Nephron progenitor cell (in vitro differentiated cells): Measurements from ENCODE around the gene ZBTB43.

ENCODE experiments used
- DNase-seq: peaks from one replicate; pipeline ENCODE4 v3.0.0; 2021
- H3K27ac Mint-ChIP-seq: 2 replicates; pipeline ENCODE4 v1.8.0; 2021; ENCODE audit warnings: mild to moderate bottlenecking, moderate library complexity, mixed read lengths
- H3K27me3 Mint-ChIP-seq: 2 replicates; pipeline ENCODE4 v1.8.0; 2021; ENCODE audit warnings: mild to moderate bottlenecking, low read depth, mixed read lengths; ENCODE audit not compliant: poor library complexity
- H3K36me3 Mint-ChIP-seq: 2 replicates; pipeline ENCODE4 v1.8.0; 2021; ENCODE audit warnings: low read depth, mixed read lengths
- H3K4me1 Mint-ChIP-seq: 2 replicates; pipeline ENCODE4 v1.8.0; 2021; ENCODE audit warnings: mixed read lengths
- H3K4me3 Mint-ChIP-seq: 2 replicates; pipeline ENCODE4 v1.8.0; 2021; ENCODE audit warnings: mild to moderate bottlenecking, moderate library complexity, mixed read lengths
- H3K9me3 Mint-ChIP-seq: 2 replicates; pipeline ENCODE4 v1.8.0; 2021; ENCODE audit warnings: mild to moderate bottlenecking, moderate library complexity, mixed read lengths
- CTCF ChIP-seq: fragments of 200-600 bp; sonication (generic); IDR thresholded peaks from 2 replicates; pipeline ENCODE4 v1.5.0; 2021; ENCODE audit warnings: antibody characterized with exemption

Gene ZBTB43

GRCh38 chr9:126796758-126797157, 8.1 kb upstream of the ZBTB43 start:
- Mint-ChIP-seq H3K4me1 (peaks cover 15% of the 10 kb centered on the region), H3K4me3 (no peak overlapping the region), H3K9me3 (peaks cover 18% of the 10 kb centered on the region), H3K27ac (no peak overlapping the region), H3K27me3 (peaks cover 58% of the 10 kb centered on the region), H3K36me3 (no peaks in the 10 kb centered on the region)
- no peak for DNase-seq
- TF ChIP-seq CTCF: no peak

- Mint-ChIP-seq H3K4me3 (no peak overlapping the region), H3K4me1 (peaks cover 14% of the 10 kb centered on the region), H3K27me3 (peaks cover 58% of the 10 kb centered on the region), H3K9me3 (peaks cover 18% of the 10 kb centered on the region), H3K36me3 (no peaks in the 10 kb centered on the region), H3K27ac (no peak overlapping the region)
- no peak for DNase-seq
- no peak for TF ChIP-seq CTCF
Observed at GRCh38 chr9:126797903-126798302, 6.9 kb upstream of the ZBTB43 start.

GRCh38 chr9:126799034-126799433, 5.8 kb upstream of the ZBTB43 start:
- Mint-ChIP-seq H3K9me3 (peaks cover 21% of the 10 kb centered on the region), H3K36me3 (no peaks in the 10 kb centered on the region), H3K27me3 (peaks cover 53% of the 10 kb centered on the region), H3K4me1 (peaks cover 10% of the 10 kb centered on the region), H3K27ac (no peak overlapping the region), H3K4me3 (no peak overlapping the region)
- no peak for TF ChIP-seq CTCF
- no peak for DNase-seq

- TF ChIP-seq CTCF: no peak
- no peak for DNase-seq
- Mint-ChIP-seq H3K27me3 (peaks cover 42% of the 10 kb centered on the region), H3K27ac (no peak overlapping the region), H3K4me1 (peaks cover 32% of the 10 kb centered on the region), H3K36me3 (no peaks in the 10 kb centered on the region), H3K9me3 (peaks cover 5% of the 10 kb centered on the region), H3K4me3 (no peak overlapping the region)
Observed at GRCh38 chr9:126802318-126803059, 2.4 kb upstream of the ZBTB43 start.

GRCh38 chr9:126804198-126804695, 593 bp upstream of the ZBTB43 start:
- no peak for TF ChIP-seq CTCF
- DNase-seq: no peak
- peak overlapping the region; percentile 96 for H3K4me3 Mint-ChIP-seq
- H3K36me3 Mint-ChIP-seq: no peaks in the 10 kb centered on the region
- H3K27me3 Mint-ChIP-seq: peaks cover 38% of the 10 kb centered on the region
- no peak overlapping the region for H3K27ac Mint-ChIP-seq
- peaks cover 38% of the 10 kb centered on the region for H3K4me1 Mint-ChIP-seq
- peaks cover 5% of the 10 kb centered on the region for H3K9me3 Mint-ChIP-seq
